ENCODE results near the gene CTNNA3.

DNA sequence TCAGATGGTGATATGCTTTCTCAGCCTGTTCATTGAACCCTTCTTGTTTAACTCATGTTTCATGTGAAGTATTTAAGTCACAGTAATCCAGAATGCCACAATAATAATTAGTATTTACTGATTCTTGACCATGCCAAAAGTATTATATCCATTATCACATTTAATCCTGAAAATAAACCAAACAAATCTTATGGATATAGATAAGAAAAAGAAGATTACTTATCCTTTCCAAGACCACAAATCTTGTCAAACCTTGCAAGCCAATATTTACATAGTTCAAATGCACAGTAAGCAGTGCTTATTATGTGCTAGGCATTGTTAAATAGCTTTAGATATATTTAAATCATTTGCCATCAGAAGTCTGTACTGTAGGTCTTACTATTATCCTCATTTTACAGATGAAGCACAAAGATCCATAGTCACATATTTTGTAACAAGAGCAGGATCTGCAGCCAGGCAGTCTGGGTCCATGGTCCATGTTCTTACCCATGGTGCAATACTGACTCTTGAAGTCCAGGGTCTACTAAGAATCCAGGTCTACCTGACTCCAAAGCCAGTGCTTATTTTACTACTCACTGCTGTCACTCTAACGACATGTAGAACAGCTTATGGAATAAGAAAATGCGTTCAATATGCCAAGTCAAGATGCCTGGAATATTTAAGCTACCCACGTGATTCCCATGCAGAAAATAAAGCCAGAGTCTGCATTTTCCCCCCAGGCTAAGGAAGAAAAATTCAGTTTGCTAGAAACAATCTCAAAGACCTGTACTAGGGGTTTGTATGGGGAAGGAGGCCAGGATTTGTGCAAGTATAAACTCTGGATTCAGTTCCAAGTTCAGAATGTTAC is 1755.0 kb downstream of the CTNNA3 start:
- TF ChIP-seq CTCF (IDR thresholded peaks at IDR 0.05) (no peak), POLR2A (IDR thresholded peaks at IDR 0.05) (no peak)
